Measurements from ENCODE around the gene CDCA3. TPM values are rescaled to one million over a fixed set of nuclear protein-coding genes. Genes with fewer than 3 reads are reported as not detected.
A peak's percentile ranks its signal among the peaks of the same experiment; 100 is the strongest.

CDCA3 gene
- total and polyA plus RNA-seq, 2 of the 13 experiments (the other 11 are each of a cell fraction or from before 2014, with no cell fraction given): 32.7 to 56.5 TPM

- TF ChIP-seq ZNF639 (CRISPR knock-in tag; conservative IDR thresholded peaks at IDR 0.05) (no peak), SNAI1 (CRISPR knock-in tag; IDR thresholded peaks at IDR 0.05; ENCODE audit: borderline replicate concordance) (0 out of 2 replicates have a peak, but pooled peaks have one; percentile 52), ZNF407 (CRISPR knock-in tag; IDR thresholded peaks at IDR 0.05; ENCODE audit: not compliant biosample characterization) (no peak), ZNF34 (CRISPR knock-in tag; IDR thresholded peaks at IDR 0.05; ENCODE audit: borderline replicate concordance) (no peak), KDM6A (CRISPR knock-in tag; IDR thresholded peaks at IDR 0.05; ENCODE audit: low read depth) (no peak), ZBTB25 (CRISPR knock-in tag; IDR thresholded peaks at IDR 0.05) (no peak), SMARCE1 (IDR thresholded peaks at IDR 0.05; ENCODE audit: borderline replicate concordance) (no peak), RBFOX2 (IDR thresholded peaks at IDR 0.05; ENCODE audit: low read depth, low read length) (peak; percentile 95), ZNF558 (CRISPR knock-in tag; IDR thresholded peaks at IDR 0.05; ENCODE audit: borderline replicate concordance) (no peak; the same call in 1 of the 2 replicates), POLR2G (IDR thresholded peaks at IDR 0.05; ENCODE audit: low read depth, low read length) (peak; percentile 98), PRMT3 (CRISPR knock-in tag; IDR thresholded peaks at IDR 0.05; ENCODE audit: borderline replicate concordance, low read depth) (no peak), CEBPG (CRISPR knock-in tag; IDR thresholded peaks at IDR 0.05) (no peak), GATAD1 (CRISPR knock-in tag; IDR thresholded peaks at IDR 0.05) (peak; percentile 39; the same call in 1 of the 2 replicates), ZBTB21 (CRISPR knock-in tag; IDR thresholded peaks at IDR 0.05) (no peak; the same call in 1 of the 2 replicates), ZNF883 (CRISPR knock-in tag; IDR thresholded peaks at IDR 0.05; ENCODE audit: not compliant biosample characterization) (peak; percentile 69), NR2F1 (CRISPR knock-in tag; IDR thresholded peaks at IDR 0.05) (no peak), HIVEP1 (CRISPR knock-in tag; IDR thresholded peaks at IDR 0.05) (no peak)
Observed at GRCh38 chr12:6867413-6868210, 16.5 kb upstream of the CDCA3 start, which contains the start of gene TPI1 (continued).

Measured in HepG2 (cell line).